Activated T-cell treated with anti-CD3 and anti-CD28 coated beads, Interleukin-2, amount 50 U/mL, for 4 hours (primary cell): Measurements from ENCODE around the gene GNE. TPM values are rescaled to one million over a fixed set of nuclear protein-coding genes. Genes with fewer than 3 reads are reported as not detected.
"Not testable (repeated sequence)": the region's sequence is repeated elsewhere in the genome, so short reads cannot be mapped to it uniquely, and the experiment has no call there.

Experiments
- ATAC-seq, 2 donors: fragments of 200-7000 bp; cut with Tn5 transposase; one replicate each; pipeline ENCODE4 v1.10.0; 2021
- DNase-seq: peaks from one replicate; pipeline ENCODE4 v3.0.0-alpha.2; 2020
- H3K27me3 Mint-ChIP-seq: one replicate; pipeline ENCODE4 v1.8.0; 2021; ENCODE audit warnings: low read depth, mixed read lengths
- H3K36me3 Mint-ChIP-seq: one replicate; pipeline ENCODE4 v1.8.0; 2022; ENCODE audit warnings: mixed read lengths; ENCODE audit not compliant: insufficient read depth
- H3K4me1 Mint-ChIP-seq: one replicate; pipeline ENCODE4 v1.8.0; 2021; ENCODE audit warnings: low read depth, mixed read lengths
- H3K4me3 Mint-ChIP-seq: one replicate; pipeline ENCODE4 v1.8.0; 2021; ENCODE audit warnings: mild to moderate bottlenecking, moderate library complexity, mixed read lengths
- H3K9me3 Mint-ChIP-seq: one replicate; pipeline ENCODE4 v1.8.0; 2021; ENCODE audit warnings: mixed read lengths
- total RNA-seq, 3 donors: library from RNA; stranded (reverse); gene quantifications; one replicate each; pipeline ENCODE4 v1.2.1, GENCODE V29; 2021

Gene GNE
- total RNA-seq, 3 donors from 2014 or later: 13.8 to 15.2 (median 14.3) TPM

DNA sequence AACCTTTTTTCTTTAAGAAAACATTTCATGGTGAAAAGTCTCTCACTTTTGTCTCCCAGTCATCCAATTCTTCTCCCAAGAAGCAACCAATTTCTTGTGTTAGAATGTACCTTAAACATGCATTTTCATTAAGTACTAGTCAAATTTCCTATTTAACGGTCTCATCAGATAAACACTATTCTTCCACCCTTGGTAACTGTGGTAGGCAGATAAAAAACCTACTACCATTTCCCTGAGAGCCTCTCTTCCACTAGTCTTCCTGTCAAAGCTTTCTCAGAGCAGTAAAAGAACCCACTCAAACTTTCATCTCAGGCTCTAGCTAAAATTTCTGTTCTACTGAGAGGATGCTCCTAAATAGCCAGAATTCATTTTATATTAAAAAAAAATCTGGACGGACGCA is 10.9 kb downstream of the GNE start:
- DNase-seq: no peak
- no peak for ATAC-seq
- H3K27me3 Mint-ChIP-seq: no peaks in the 10 kb centered on the region
- no peaks in the 10 kb centered on the region for H3K9me3 Mint-ChIP-seq
- H3K36me3 Mint-ChIP-seq: peaks cover 12% of the 10 kb centered on the region
- H3K4me3 Mint-ChIP-seq: no peak overlapping the region
- peaks cover 13% of the 10 kb centered on the region for H3K4me1 Mint-ChIP-seq

DNA sequence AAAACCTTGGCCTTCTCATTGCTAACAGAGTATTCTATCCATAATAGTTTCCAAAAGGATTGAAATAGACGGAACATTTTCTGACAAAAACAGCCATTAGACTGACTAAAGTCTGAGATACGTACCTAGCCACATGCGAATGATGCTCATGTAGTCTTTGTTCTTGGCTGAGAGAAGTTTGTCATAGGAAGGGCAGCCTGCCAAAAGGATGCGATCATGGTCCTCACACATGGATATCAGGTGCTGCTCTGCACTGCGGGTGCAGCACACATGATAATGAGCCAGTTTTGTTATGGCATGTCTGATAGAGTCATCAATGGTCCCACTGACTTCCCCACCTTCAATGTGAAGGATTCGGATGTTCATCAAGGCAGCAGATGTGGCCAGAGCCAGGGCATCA is 12.3 kb downstream of the GNE start:
- H3K9me3 Mint-ChIP-seq: no peaks in the 10 kb centered on the region
- H3K36me3 Mint-ChIP-seq: peaks cover 13% of the 10 kb centered on the region
- H3K4me1 Mint-ChIP-seq: peaks cover 10% of the 10 kb centered on the region
- no peak for ATAC-seq
- DNase-seq: no peak
- no peak overlapping the region for H3K4me3 Mint-ChIP-seq
- no peaks in the 10 kb centered on the region for H3K27me3 Mint-ChIP-seq

DNA sequence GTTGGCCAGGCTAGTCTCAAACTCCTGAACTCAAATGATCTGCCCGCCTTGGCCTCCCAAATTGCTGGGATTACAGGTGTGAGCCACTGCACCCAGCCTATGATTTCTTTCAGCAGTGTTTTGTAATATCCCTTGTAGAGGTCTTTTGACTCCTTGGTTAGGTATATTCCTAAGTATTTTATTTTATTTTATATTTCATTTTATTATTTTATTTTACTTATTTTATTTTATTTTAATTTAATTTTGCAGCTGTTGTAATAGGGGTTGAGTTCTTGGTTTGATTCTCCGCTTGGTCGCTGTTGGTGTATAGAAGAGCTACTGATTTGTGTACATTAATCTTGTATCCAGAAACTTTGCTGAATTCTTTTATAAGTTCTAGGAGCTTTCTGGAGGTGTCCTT is 18.6 kb downstream of the GNE start:
- not testable (repeated sequence) for H3K27me3 Mint-ChIP-seq, ATAC-seq, DNase-seq, H3K4me3 Mint-ChIP-seq, H3K4me1 Mint-ChIP-seq, H3K9me3 Mint-ChIP-seq
- H3K36me3 Mint-ChIP-seq: peaks cover 29% of the 10 kb centered on the region

DNA sequence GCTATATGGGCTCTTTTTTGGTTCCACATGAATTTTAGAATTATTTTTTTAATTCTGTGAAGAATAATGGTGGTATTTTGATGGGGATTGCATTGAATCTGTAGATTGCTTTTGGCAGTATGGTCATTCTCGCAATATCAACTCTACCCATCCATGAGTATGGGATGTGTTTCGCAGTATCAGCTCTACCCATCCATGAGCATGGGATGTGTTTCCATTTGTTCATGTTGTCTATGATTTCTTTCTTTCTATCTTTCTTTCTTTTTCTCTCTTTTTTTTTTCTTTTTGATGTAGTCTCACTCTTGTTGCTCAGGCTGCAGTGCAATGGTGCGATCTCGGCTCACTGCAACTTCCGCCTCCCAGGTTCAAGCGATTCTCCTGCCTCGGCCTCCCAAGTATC is 19.0 kb downstream of the GNE start:
- H3K36me3 Mint-ChIP-seq: peaks cover 29% of the 10 kb centered on the region
- not testable (repeated sequence) for ATAC-seq, H3K27me3 Mint-ChIP-seq

DNA sequence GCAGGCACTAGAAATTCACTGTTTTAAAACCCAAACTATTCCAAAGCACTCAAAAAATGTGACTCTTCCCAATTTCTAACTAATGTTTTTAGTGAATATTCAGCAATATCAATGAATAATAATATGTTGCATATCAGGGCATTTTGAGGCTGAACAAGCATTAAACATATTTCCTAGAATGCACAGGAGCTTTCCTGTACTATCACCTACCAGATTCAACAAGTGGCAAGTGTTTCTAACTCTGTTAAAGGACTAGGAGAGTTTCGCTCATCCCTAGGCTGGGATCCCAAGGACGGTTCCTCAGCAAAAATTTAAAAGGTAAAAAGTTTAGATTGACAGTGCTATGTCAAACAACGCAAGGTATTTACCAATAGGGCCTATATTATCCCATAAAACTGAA is 21.0 kb downstream of the GNE start:
- ATAC-seq (no peak), DNase-seq (no peak)
- H3K9me3 Mint-ChIP-seq: no peaks in the 10 kb centered on the region
- no peak overlapping the region for H3K4me3 Mint-ChIP-seq
- peaks cover 2% of the 10 kb centered on the region for H3K4me1 Mint-ChIP-seq
- no peaks in the 10 kb centered on the region for H3K27me3 Mint-ChIP-seq
- peaks cover 37% of the 10 kb centered on the region for H3K36me3 Mint-ChIP-seq

More for the DNA sequence above, 19.0 kb downstream of the GNE start:
- DNase-seq, H3K4me1 Mint-ChIP-seq, H3K9me3 Mint-ChIP-seq, H3K4me3 Mint-ChIP-seq: not testable (repeated sequence)

DNA sequence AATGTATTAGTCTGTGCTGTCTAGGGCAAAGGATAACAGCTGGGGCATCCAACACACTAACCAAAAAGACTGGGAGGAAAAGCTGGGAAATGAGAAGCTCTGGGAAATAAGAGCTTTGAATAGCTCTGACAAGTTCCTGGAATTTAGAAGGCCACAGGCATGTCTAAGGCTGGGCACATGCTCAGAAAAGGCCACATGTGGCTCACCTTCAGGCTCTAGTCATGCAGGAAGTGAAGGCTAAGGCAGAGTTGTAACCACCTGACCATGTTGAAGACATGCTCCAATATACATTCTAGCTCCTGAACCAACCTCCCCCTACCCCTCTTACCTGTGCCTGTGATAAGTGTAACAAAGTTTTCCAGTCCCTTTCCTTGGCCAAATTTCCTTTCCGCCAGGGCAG is 35.8 kb downstream of the GNE start:
- Mint-ChIP-seq H3K4me1 (peaks cover 18% of the 10 kb centered on the region), H3K36me3 (peaks cover 36% of the 10 kb centered on the region), H3K27me3 (no peaks in the 10 kb centered on the region), H3K9me3 (peaks cover 8% of the 10 kb centered on the region), H3K4me3 (no peak overlapping the region)
- ATAC-seq: no peak
- DNase-seq: no peak

DNA sequence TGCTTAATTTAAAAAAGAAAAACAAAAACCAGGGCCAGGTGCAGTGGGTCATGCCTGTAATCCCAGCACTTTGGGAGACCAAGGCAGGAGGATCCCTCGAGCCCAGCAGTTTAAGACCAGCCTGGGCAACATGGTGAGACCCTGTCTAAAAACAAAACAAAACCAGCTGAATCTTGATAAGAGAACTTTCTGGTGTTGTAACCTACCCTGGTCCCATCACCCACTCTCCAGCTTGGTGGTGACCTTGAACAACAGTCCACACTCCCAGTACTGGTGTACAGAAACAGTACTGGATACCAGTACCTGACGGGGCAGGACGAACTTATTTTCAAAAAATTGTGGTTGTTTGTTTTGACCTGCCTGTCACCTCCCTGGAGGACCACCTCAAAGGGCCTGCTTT is 36.6 kb downstream of the GNE start:
- ATAC-seq (no peak), DNase-seq (no peak)
- H3K36me3 Mint-ChIP-seq: peaks cover 34% of the 10 kb centered on the region
- no peaks in the 10 kb centered on the region for H3K27me3 Mint-ChIP-seq
- peaks cover 8% of the 10 kb centered on the region for H3K9me3 Mint-ChIP-seq
- peaks cover 24% of the 10 kb centered on the region for H3K4me1 Mint-ChIP-seq
- H3K4me3 Mint-ChIP-seq: no peak overlapping the region

DNA sequence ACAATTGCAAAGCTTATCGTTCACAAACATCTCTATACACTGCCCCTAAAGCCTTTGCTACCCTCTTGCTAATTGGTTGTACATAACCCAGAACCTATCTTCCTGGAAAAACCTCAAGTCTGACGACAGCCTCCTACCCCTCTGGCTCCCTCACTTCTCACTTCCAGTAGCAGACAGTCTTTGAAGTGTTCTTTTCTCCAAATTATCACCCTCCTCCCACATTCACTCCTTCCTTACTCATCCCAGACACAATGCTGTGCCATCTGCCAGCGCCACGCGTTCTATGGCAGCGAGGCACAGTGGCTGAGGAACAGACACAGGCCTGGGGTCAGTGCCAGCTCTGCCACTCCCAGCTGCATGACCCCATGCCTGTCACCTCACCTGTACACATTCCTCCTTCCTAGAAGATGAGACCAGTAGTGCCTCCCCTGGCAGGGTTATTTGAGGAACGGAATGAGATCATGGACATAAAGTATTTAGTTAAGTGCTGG is 39.8 kb downstream of the GNE start:
- ATAC-seq (peak; percentile 21 to 28), DNase-seq (no peak)
- peaks cover 8% of the 10 kb centered on the region for H3K9me3 Mint-ChIP-seq
- no peaks in the 10 kb centered on the region for H3K27me3 Mint-ChIP-seq
- peaks cover 35% of the 10 kb centered on the region for H3K4me1 Mint-ChIP-seq
- no peak overlapping the region for H3K4me3 Mint-ChIP-seq
- H3K36me3 Mint-ChIP-seq: peaks cover 39% of the 10 kb centered on the region

DNA sequence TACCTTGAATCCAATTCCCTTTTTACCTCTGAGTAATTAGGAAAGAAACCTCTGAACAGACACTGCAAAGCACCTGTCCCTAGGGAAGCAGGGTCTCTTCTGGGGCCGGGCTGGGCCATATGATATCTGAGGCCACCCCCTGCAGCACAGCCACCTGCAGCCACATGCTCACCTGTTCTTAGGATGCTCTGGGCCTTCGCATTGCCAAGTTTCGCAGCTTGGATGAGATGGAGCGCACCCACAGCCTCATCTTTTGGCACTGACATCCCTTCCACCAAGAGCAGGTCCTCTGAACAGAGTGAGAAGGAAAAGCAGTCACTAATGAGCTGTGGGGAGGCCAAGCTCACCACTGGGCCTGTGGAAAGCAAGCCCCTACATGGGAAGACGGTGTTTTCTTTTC is 40.2 kb downstream of the GNE start:
- DNase-seq (no peak), ATAC-seq (peak in 1 of 2 donors; percentile 16)
- H3K4me3 Mint-ChIP-seq: no peak overlapping the region
- H3K36me3 Mint-ChIP-seq: peaks cover 34% of the 10 kb centered on the region
- peaks cover 38% of the 10 kb centered on the region for H3K4me1 Mint-ChIP-seq
- peaks cover 7% of the 10 kb centered on the region for H3K9me3 Mint-ChIP-seq
- H3K27me3 Mint-ChIP-seq: no peaks in the 10 kb centered on the region

DNA sequence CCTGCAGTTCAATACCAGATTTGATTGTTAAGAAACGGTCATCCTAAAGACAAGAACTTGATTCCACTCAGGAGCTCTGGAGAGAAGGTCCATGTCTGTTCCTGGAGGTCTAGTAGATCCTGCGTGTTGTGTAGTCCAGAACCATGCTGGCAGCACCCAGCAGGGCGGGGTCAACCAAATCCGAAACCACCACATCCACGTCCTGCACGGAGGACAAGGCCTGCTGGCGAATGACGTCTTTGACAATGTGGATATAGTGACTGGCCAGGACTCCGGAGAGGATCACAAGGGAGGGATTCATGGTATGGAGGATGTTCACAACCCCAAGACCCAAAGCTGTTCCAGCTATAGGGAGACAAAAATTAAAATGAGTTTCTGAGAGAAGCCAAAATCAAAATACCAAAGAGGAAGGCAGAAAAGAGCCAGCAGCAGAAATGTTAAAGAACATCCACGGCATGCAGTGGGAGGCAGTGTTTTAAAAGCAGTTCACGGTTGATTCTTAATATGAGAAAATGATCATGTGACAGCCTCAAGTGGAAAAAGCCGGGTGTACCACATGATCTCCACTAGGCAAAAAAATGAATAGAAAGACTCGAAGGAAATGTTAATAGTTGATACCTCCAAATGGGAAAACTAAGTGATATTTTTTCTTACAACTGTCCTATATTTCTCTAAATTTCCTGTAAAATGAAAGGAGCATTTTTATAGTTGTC is 40.8 kb downstream of the GNE start:
- no peak for DNase-seq
- Mint-ChIP-seq H3K4me3 (no peak overlapping the region), H3K9me3 (peaks cover 1% of the 10 kb centered on the region), H3K27me3 (no peaks in the 10 kb centered on the region), H3K36me3 (peaks cover 28% of the 10 kb centered on the region), H3K4me1 (peaks cover 38% of the 10 kb centered on the region)
- ATAC-seq: no peak

DNA sequence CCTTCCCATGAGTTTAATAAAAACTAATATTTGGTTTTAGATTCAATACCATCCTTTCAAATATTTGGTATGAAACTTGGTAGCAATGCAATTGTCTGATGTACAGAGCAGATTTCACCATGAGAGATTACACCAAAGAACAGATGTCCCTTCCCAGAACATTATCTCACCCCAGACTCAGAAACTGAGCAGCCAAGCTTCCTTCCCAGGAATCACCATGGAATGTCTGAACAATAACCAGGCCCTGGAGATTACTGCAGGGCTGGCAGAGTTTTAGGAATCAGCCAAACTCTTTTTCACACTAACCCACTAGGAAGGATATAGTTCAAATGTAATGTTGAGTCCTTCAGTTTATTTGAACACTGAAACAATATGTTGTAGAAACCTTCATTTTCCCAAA is 43.7 kb downstream of the GNE start:
- H3K27me3 Mint-ChIP-seq: no peaks in the 10 kb centered on the region

DNA sequence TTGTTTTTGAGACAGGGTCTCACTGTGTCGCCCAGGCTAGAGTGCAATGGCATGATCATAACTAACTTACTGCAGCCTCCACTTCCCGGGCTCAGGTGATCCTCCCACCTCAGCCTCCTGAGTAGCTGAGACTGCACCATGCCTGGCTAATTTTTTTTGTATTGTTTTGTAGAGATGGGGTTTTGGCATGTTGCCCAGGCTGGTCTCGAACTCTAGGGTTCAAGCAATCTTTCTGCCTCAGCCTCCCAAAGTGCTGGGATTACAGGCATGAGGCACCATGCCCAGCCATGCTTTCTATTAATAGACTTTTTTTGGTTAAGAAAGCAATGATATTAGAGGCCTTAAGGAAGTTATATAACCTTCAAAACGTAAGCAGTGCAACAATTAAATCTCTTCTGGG is 44.3 kb downstream of the GNE start:
- ATAC-seq (no peak), DNase-seq (no peak)
- H3K27me3 Mint-ChIP-seq: no peaks in the 10 kb centered on the region
- H3K36me3 Mint-ChIP-seq: peaks cover 36% of the 10 kb centered on the region
- H3K4me3 Mint-ChIP-seq: no peak overlapping the region
- H3K4me1 Mint-ChIP-seq: peaks cover 56% of the 10 kb centered on the region
- H3K9me3 Mint-ChIP-seq: no peaks in the 10 kb centered on the region

More for the DNA sequence above, 43.7 kb downstream of the GNE start:
- no peak overlapping the region for H3K4me3 Mint-ChIP-seq
- DNase-seq (no peak), ATAC-seq (no peak)
- peaks cover 35% of the 10 kb centered on the region for H3K36me3 Mint-ChIP-seq
- H3K9me3 Mint-ChIP-seq: no peaks in the 10 kb centered on the region
- peaks cover 54% of the 10 kb centered on the region for H3K4me1 Mint-ChIP-seq

DNA sequence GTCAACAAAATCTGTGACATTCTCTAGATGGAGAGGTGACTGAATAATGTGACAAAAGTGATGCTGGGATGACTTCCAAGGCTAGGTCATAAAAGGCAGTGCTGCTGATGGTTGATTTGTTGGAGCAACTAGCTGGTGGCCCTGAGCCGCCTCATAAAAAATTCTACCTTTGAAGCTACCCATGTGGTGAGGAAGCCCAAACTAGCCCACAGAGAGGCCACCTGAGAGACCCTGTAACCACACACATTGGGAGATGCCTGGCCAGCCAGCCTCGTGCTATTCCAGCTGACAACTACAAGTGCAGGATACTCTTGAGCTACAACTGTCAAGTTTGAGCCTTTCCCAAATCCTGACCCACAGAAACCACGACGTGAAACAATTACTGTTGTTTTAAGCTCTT is 44.9 kb downstream of the GNE start:
- no peaks in the 10 kb centered on the region for H3K9me3 Mint-ChIP-seq
- no peaks in the 10 kb centered on the region for H3K27me3 Mint-ChIP-seq
- no peak overlapping the region for H3K4me3 Mint-ChIP-seq
- no peak for DNase-seq
- H3K36me3 Mint-ChIP-seq: peaks cover 37% of the 10 kb centered on the region
- ATAC-seq: no peak
- H3K4me1 Mint-ChIP-seq: peaks cover 55% of the 10 kb centered on the region

DNA sequence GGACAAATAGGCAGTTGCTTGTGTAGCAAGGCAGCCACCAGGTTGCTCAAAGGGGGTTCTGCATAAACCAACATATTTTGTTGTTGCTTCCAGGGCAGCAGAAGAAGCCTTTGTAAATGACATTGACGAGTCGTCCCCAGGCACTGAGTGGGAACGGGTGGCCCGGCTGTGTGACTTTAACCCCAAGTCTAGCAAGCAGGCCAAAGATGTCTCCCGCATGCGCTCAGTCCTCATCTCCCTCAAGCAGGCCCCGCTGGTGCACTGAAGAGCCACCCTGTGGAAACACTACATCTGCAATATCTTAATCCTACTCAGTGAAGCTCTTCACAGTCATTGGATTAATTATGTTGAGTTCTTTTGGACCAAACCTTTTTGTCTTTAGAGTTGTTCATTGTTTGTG is 46.7 kb downstream of the GNE start:
- peaks cover 59% of the 10 kb centered on the region for H3K4me1 Mint-ChIP-seq
- peaks cover 49% of the 10 kb centered on the region for H3K36me3 Mint-ChIP-seq
- DNase-seq (no peak), ATAC-seq (no peak)
- no peak overlapping the region for H3K4me3 Mint-ChIP-seq
- H3K27me3 Mint-ChIP-seq: no peaks in the 10 kb centered on the region
- H3K9me3 Mint-ChIP-seq: no peaks in the 10 kb centered on the region

DNA sequence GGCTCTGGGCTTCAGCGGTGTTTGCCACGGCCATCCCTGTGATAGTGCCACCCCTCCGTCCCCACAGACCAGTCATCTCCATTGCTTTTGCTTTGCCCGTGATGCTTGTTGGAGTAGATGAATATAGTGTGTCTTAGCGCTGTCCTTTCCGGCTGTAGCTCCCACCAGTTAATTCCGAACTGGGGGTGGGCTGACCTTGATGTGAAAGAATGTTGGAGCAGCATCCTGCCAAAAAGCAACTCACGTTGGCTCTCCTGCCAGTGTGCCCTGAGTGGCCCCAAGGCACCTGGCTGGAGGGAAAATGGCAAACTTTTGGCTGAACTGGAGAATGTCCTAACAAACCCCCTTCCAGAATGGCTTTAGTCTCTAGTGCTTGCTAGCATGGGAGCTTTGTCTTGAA is 47.5 kb downstream of the GNE start:
- ATAC-seq (no peak), DNase-seq (no peak)
- Mint-ChIP-seq H3K27me3 (no peaks in the 10 kb centered on the region), H3K4me1 (peaks cover 59% of the 10 kb centered on the region), H3K9me3 (no peaks in the 10 kb centered on the region), H3K4me3 (no peak overlapping the region), H3K36me3 (peaks cover 51% of the 10 kb centered on the region)
